Prostate gland (tissue), 2 donors: Measurements from ENCODE around the gene LSM12.

Experiments
- POLR2A ChIP-seq: fragments of 450-650 bp; IDR thresholded peaks from one replicate; pipeline ENCODE4 v1.6.1; 2016; ENCODE audit warnings: antibody characterized with exemption, mild to moderate bottlenecking
- TF ChIP-seq, protein P1 (sequence below), 4 experiments: fragments of 200-600 bp in 2 of 4; fragments of 450-650 bp in 2 of 4; sonication (generic) in 2 of 4; IDR thresholded peaks; 1 replicate in 3 of 4; 2 replicates in 1 of 4; pipeline ENCODE4 v1.5.1; 2016 to 2019; ENCODE audit warnings: antibody characterized with exemption in 4 of 4, mild to moderate bottlenecking in 2 of 4, moderate library complexity in 2 of 4

DNA sequence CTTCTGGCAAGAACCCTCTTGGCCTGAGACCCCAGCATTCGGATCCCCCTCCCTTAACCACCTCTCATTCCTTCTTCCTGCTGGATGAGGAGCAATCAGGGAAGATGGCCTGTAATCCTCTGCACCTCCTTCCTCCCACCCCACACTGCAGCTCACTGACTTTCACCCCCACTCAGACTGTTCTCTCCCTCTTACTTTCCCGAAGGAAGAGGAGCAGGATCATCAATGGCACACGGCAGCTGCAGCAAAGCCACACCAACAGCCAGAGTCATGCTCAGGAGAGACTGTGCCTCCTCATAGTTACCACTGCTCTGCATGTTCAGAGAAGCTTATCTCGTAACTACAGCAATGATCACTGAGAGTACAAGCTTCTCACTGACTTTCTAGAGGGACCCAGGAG is 41.6 kb downstream of the LSM12 start:
- TF ChIP-seq, protein P1, sequence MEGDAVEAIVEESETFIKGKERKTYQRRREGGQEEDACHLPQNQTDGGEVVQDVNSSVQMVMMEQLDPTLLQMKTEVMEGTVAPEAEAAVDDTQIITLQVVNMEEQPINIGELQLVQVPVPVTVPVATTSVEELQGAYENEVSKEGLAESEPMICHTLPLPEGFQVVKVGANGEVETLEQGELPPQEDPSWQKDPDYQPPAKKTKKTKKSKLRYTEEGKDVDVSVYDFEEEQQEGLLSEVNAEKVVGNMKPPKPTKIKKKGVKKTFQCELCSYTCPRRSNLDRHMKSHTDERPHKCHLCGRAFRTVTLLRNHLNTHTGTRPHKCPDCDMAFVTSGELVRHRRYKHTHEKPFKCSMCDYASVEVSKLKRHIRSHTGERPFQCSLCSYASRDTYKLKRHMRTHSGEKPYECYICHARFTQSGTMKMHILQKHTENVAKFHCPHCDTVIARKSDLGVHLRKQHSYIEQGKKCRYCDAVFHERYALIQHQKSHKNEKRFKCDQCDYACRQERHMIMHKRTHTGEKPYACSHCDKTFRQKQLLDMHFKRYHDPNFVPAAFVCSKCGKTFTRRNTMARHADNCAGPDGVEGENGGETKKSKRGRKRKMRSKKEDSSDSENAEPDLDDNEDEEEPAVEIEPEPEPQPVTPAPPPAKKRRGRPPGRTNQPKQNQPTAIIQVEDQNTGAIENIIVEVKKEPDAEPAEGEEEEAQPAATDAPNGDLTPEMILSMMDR (IDR thresholded peaks at IDR 0.05) = no peak
- no peak for TF ChIP-seq POLR2A
